ENCODE results near the gene CLDN18.

DNA sequence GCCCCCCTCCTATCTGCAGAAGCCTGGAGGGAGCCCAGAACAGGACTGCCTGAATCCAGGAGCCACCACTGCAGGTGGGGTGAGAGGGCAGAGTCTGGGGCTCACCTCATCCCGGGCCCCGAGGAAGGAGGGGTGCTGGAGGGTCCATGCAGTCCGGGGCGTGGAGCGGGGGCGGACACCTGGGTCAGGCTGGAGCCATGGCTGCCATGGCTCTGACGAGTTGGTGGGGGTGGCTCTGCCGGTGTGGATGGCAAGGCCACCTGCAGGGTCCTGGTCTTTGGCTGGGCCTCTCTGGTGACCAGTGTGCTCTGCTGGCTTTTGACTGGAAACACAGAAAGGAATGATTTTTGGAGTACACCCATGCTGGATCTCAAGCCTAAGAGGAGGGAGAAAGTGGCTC, 58.1 kb downstream of the CLDN18 start:
- TF ChIP-seq EP300 (IDR thresholded peaks at IDR 0.05) (no peak), CTCF (IDR thresholded peaks at IDR 0.05) (no peak), POLR2A (IDR thresholded peaks at IDR 0.05) (no peak)

All from sigmoid colon (tissue), 4 donors.